Activated CD4-positive, alpha-beta T cell treated with anti-CD3 and anti-CD28 coated beads, Interleukin-2, amount 50 U/mL, for 16 hours (primary cell): ENCODE results near the gene IL12A.

Experiments used
- DNase-seq: peaks from one replicate; pipeline ENCODE4 v3.0.0-alpha.2; 2020

IL12A gene

DNA sequence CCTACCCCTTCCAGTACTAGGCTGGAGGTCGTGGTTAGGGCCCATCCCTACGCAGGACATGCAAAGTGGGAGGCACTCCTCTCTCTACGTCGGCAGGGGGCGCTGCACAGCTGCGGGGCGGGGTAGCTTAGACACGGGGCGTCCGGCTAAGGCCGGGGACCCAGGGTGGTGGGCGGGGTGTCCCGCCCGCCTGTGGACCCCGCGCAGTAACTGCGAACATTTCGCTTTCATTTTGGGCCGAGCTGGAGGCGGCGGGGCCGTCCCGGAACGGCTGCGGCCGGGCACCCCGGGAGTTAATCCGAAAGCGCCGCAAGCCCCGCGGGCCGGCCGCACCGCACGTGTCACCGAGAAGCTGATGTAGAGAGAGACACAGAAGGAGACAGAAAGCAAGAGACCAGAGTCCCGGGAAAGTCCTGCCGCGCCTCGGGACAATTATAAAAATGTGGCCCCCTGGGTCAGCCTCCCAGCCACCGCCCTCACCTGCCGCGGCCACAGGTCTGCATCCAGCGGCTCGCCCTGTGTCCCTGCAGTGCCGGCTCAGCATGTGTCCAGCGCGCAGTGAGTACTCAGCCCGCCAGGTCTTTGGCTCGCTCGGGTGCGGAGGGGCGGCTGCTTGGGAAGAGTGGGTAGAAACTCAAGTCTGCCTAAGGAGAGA, at the start of gene IL12A:
Gene IL12A (plus strand): TSS at position 219 of the 655 bp plus-strand sequence.
- peak; percentile 91 for DNase-seq

- DNase-seq = peak; percentile 58
These were observed 47.3 kb upstream of the IL12A start for GRCh38 chr3:159941038-159942000.

DNA sequence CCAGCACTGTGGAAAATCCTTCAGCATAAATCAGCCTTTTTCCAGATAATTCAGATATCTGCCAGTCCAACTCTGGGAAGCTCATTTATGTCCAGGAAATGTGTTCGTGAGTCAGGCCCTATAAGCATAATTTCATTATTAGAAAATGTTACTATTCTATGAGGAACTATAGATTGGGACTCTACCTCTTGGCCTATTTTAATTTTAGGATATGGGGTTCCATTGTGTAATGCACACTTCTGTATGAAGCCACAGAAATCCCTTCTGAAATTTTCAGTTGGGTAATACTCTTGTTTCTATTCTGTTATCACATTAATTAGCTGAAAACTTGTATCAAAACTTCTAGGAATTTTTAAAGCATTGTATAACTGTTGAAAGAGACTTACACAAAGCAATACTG, 43.9 kb upstream of the IL12A start:
- no peak for DNase-seq

- no peak for DNase-seq
These were observed 42.7 kb upstream of the IL12A start for GRCh38 chr3:159945930-159946329.

DNA sequence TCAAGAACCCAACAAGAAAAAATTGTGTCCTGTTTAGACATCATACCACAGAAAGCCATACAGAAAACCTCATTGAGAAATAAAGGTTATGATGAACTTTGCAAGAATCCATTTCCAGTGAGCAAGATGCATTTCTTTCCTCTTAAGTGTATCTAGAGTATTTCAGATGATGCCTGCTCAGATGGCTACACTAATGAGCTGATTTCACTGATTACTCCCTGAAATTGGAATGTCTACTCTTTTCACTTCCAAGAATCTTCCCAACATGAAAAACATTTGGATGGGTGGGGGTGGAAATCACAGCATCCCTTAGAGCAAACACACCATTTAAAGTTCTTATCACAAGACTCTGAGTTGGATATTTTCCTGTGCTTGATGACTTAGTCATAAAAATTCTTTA, 41.4 kb upstream of the IL12A start:
- DNase-seq = no peak

DNA sequence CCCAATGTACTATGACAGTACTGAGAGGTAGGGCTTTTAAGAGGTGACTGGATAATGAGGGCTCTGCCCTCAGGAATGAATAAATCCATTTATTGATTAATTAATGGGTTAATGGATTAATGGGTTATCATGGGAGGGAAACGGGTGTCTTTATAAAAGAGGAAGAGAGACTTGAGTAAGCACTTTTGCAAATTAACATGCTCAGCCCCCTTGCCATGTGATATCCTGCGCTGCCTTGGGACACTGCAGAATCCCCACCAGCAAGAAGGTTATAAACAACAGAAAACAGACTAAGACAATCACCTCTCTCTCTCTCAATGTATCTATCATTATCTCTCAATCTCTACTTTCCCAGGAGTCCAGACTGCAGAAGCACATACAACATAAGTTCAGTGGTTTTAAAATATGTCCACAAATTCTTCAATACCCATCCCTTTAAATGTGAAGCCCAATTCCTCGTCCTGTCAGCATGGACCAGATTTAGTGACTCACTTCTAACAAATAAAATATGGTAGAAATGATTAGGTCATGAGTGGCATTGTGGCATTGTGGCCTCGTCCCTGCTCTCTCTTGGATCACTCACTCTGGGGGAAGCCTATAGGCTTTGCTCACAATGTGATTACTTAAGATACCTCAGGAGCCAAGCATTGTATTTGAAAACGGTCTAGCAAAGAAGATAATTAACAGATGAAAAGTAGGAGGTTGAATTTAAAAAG, 40.0 kb upstream of the IL12A start:
- DNase-seq = no peak

DNA sequence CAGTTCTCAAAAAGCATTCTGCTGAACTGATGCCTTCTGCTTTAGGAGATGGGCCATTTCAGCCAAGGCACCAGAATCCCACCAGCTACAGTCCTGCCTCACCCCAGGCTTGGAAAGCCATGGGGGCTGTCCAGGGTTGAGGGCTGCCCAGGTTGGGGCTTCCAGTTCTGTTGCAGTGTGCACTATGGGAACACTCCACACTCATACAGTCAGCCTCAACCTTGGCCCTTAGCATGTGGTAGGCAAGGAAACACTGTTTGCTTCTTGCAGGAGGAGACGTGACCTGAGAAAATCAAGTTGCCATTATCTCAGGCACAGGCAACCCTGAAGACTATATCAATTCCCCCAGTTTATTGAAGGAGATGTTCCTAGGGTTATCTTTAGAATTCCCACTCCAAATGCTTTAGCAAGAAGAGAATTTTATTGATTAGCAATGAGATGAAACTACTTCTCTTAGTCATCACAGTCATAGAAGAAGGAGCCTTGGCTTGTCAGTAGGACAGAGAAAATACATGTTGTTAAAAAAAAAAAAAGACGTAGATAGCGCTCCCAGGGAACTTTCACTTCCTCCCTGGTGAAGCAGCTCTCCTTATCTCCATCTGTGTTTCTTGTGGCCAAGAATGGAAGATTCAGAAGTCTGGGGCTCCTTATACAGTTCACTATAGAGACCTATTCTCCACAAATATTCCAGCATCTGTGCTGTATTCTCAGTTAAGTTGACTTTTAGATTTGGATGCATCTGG, 38.3 kb upstream of the IL12A start:
- DNase-seq = no peak

DNA sequence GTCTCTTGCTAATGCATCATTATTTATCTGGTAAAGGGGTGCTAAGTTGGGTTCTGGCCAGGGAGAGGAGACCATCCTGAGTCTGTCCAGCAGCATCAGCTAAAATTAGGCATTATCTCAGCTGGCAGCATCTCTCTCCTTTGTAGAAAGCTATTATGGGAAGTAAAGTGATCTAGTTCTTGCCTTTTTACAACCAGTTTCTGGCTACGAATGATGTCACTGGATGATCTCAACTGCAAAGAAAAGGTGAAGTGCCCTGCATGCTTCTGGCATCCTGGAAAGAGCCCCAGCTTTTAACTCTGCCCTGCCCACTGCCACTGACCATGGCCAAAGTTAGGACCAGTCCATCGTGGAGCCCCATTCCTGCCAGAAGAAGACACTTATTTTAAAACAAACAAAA, 37.1 kb upstream of the IL12A start:
- no peak for DNase-seq

DNA sequence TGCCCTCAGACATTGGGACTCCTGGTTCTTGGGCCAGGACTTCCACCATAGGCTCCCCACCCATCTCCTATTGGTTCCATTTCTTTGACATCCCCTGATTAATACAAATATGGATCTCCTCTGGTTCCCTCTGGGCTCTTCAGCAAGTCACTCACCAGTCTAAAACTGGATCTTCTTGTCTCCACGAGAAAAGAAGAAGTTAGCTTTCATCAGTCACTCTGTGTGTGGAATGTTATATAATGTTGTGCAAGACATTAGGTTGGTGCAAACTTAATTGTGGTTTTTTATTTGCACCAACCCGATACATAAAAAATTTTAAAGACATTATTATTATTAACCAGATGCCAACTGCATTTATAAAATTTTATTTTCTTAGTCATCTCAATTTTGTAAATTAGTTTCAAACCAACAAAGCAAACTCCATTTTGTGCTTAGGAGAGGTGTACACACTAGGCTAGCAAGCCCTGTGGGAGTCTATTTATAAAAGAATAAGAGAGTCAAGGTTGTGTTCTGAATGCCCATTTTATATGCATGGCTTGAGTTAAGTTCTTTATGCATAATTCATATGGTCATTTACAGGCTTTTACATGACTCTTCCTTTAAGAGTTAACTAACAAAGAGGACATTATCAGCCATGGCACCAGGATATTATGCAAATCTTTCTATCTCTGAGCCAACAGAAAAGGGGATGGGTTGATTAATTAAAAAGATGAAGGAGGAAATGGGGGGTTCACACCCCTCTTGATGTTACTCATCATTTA, 35.1 kb upstream of the IL12A start:
- DNase-seq = no peak

- DNase-seq = no peak
These were observed 28.2 kb upstream of the IL12A start for GRCh38 chr3:159960188-159961148.

GRCh38 chr3:159964166-159964973, 24.3 kb upstream of the IL12A start:
- peak; percentile 38 for DNase-seq

DNA sequence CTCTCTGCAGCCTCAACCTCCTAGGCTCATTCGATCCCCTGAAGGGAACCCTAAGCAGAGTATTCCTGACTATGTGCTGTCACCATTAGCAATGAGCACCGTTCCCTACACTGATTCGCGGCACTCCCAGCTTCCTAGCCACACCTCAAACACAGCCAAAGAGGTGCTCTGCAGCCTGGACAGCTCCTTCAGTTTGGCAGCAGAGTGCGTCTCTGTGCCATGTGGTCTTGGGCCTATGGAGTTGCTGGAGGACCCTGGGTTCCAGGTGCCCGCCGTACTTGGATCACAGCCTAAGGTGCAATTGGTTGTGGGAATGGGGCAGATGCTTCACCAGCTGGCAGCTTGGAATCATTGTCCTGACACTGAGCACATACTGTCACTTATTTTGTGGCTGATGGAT, 17.3 kb upstream of the IL12A start:
- no peak for DNase-seq

DNA sequence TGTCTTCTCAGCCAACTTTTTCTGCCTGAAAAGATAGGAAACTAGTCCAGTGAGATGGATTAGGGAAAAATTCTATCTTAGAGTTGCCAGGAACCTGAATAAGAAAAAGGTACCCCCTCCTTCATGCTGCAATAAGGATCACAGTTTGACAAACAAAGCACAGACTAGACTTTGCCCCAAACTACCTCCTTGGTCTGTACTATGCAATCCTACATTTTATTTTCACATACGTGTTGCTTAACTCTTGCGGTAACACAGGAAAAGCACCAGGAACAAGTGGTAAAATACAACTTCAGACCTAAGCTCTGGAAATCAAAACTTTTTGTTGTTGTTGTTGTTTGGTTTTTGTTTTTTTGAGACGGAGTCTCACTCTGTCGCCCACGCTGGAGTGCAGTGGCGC, 11.3 kb upstream of the IL12A start:
- DNase-seq = no peak

DNA sequence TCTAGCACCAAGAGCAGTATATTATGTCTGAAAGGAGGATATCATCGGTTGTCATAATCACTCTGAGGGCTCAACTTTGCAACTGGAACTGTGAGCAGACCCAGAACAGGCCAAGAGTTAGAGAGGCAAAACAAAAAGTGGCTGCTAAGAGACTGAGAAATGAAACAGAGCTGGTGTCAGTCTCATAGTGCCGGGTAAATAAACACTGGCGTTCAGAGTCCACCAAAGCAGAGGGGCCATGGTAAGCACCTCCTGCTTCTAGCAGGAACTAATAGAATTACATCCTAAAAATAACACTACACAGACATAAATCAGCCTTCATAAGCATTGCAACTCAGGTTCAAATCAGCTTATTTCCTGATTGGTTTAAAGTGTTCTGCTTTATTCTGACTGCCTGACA, 10.3 kb upstream of the IL12A start:
- DNase-seq = no peak

DNA sequence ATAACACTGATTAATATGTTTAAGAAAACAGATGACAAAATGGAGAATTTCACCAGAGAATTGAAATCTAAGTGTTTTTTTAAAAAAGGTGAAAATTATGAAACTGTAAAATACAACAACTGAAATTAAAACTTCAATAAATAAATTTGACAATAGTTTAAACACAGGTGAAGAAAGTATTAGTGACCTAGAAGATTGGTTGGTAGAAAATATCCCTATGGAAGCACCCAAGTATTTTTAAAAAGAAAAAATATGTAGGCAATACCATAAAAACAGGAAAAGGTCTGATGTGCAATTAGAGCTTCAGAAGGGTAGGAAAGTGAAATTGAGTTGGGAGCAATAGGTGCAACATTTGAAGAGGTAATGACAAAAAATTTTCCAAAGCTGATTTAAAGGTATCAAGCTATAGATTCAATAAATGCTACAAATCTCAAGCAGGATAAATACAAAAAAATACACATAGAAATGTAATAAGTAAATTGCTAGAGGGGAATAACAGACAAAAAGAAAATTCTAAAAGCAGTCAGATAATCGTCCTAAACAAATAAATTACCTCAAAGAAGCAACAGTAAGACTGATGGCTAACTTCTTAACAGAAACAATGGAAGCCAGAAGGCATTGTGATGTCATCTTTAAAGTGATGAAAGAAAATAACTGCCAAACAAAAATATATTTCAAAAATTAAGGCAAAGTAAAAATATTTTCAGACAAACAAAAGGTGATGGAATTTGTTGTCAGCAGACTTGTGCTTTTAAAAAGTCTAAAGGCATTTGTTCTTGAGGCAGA, 9.5 kb upstream of the IL12A start:
- no peak for DNase-seq

DNA sequence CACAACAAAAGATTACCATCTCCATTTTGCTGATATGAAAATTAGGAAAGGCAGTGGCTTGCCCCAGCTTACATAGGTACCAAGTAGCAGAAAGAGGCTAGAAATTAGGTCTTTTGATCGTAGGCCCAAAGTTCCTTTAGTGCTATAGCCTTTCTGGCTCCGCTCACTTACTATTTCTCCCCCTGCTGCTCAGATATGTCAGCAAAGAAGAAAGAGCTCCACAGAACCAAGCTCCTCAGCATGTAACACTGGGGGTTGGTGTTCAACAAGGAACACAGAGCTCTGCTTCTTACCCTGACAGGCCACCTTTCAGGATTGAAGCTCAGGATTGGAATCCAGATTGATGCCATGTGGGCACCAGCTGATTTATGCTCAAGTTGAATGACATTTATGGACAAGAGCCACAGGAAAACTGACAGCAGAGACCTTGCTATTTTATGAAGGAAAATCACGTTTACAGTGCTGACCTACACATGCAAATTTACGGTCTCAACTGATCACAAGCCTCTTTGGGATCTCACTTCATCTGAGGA, 6.1 kb upstream of the IL12A start:
- DNase-seq = no peak

DNA sequence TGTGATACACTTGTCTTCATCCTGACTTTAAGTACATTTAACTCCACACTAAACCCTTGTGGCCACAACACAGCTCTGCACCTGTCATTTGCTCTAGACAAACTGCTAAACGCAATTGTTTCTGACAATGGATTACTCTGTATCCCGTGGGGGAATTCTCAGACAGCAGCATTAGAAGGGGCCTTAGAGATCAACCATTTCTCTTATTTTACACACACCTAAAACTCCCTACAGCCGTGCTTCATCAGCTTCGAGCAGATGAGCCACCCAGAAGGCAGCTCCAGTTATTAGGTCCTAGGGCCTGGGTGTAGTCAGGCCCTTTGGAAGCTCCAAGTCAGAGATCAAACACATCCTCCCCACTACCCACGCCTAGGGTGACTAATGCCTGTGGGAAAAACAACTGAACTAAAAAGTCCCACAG, 1.3 kb upstream of the IL12A start:
- DNase-seq = no peak

- DNase-seq = no peak
These were observed 1.6 kb downstream of the IL12A start for GRCh38 chr3:159989973-159990846.
